DOHH2 (cell line): ENCODE measurements around the gene PPM1H.

Experiments
- CTCF ChIP-seq: fragments of 200-600 bp; sonication (generic); IDR thresholded peaks from one replicate; pipeline ENCODE4 v1.5.1; 2014; ENCODE audit warnings: antibody characterized with exemption, mild to moderate bottlenecking, low read depth, low read length; ENCODE audit not compliant: poor library complexity, severe bottlenecking
- EZH2phosphoT487 ChIP-seq: fragments of 200-600 bp; sonication (generic); IDR thresholded peaks from 2 replicates; pipeline ENCODE4 v1.6.1; 2017; ENCODE audit warnings: borderline replicate concordance, mild to moderate bottlenecking, antibody characterized with exemption, low read length, moderate library complexity, mixed read lengths

GRCh38 chr12:62769076-62769619 lies 165.8 kb downstream of the PPM1H start:
- TF ChIP-seq CTCF (no peak), EZH2phosphoT487 (no peak)
